ENCODE measurements around the gene SLC1A5.
"Not testable (repeated sequence)": the region's sequence is repeated elsewhere in the genome, so short reads cannot be mapped to it uniquely, and the experiment has no call there.

DNA sequence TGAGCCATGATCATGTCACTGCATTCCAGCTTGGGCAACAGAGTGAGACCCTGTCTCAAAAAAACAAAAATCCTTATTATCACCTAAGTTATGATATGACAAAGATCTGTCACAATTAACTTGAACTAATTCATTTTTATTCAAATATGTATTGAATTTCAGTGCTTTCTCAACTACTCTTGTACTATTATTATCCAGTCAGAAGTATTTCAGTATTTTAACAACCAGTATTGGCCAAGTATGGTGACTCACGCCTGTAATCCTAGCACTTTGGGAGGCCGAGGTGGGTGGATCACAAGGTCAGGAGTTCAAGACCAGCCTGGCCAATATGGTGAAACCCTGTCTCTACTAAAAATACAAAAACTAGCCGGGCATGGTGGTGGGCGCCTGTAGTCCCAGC is 27.5 kb downstream of the SLC1A5 start:
- TF ChIP-seq CTCF (IDR thresholded peaks at IDR 0.05; ENCODE audit: borderline replicate concordance, extremely low read depth, low read length, poor library complexity, severe bottlenecking); EZH2 (IDR thresholded peaks at IDR 0.05; ENCODE audit: borderline replicate concordance, low read depth, low read length, severe bottlenecking): not testable (repeated sequence)

Measured in DND-41 (cell line).